Hepatic stellate cell (primary cell): ENCODE measurements around the gene NPC2.

Source experiments
- DNase-seq: peaks from one replicate; pipeline ENCODE4 v3.0.0; 2011; ENCODE audit warnings: low spot score

The NPC2 gene

DNA sequence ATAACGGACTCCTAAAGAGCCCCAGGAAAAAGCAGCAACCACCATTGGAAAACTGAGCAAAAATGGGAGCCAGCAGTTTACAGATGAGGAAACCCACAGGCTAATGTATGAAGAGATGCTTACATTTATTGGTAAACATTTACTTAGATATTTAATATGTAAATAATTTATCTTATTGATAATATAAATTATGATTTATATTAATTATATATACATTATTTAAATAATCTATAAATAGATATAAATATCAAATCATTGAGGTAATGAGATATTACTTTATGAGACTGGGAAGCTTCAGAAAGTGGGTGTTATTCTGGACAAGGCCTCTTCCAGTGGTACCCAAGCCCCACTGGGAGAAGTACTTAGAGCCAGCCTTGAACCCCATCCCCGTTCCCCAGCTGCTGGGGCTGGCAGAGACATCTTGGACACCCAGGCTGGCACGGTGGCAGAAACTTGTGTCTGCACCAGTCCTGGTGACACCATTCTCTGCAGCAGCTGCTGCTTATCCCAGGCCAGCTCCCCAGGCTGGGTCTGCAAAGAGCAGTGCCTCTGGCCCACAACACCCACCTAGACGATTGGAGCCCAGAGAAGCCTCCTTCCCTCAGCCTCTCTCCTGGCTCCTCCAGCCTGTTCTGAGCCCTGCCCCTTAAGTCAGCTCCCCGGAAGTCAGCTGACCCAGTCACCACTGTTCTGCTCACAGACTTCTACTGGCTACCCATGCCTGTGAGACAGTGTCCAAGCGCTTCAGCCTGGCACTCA, 26.4 kb upstream of the NPC2 start:
- DNase-seq: no peak

DNA sequence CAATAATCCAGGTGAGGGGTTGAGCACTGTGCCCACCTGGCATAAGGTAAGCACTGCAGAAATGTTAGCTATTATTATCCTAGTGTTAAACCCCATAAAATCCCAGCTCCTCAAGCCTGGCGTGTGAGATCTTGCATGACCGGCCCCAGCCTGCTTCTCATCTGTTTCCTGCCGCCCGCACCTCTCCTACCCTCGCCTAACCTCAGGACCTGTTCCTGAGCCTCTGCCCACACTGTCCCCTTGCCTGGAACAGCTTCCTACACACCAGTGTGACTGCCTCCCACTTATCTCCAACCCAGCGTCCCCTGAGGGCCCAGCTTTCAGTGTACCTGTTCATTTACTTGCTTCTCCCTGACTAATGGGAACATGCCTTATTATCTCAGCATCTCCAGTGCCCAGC, 25.1 kb upstream of the NPC2 start:
- no peak for DNase-seq

DNA sequence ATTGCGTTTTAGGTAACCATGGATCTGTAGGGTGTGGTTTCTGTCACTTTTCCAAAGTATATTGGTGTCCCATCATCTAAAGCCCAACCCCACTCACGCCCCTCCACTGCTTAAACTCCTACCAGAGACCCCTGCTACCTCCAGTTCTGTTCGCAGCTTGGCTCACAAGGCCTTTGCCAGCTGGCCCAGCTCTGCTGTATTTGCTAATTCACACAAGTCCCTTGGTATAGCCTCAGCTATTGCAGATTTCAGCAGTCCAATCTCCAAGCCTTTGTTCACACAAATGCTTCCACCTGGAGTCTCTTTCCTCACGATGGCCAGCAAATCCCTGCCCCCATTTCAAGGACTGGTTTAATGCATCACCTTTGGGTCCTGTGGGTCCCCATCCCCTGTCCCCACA, 24.6 kb upstream of the NPC2 start:
- no peak for DNase-seq

DNA sequence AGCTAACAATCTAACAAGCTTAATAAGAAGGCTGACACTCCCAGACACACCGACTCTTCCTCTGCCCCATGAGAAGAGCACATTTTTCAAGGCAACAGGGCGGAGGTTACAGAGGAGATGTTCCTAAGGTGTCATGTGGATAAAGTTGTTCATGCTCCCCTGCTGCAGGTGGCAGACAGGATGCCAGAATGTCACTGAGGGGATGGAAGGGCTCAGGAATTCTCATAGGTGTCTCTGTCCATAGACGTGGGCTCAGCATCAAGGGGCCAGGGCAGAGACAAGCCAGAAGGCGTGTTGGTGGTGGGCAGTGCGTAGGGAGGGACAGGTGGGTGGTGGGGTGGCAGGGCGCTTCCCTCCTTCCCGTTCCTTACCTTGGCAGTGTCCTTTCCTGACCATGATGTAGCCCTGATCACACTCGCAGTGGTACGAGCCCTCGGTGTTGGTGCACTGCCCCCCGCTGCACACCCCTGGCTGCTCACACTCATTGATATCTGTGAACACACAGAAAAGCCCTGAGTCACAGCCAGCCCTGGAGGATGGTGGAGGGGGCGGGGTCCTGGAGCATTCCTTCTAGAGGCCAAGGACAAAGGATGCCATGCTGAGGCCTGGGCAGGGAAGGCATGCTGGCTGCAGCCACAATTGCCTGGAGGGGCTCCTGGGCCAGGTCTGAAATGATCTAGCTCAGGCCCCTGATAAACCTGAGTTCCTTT, 23.5 kb upstream of the NPC2 start:
- peak; percentile 62 for DNase-seq

DNA sequence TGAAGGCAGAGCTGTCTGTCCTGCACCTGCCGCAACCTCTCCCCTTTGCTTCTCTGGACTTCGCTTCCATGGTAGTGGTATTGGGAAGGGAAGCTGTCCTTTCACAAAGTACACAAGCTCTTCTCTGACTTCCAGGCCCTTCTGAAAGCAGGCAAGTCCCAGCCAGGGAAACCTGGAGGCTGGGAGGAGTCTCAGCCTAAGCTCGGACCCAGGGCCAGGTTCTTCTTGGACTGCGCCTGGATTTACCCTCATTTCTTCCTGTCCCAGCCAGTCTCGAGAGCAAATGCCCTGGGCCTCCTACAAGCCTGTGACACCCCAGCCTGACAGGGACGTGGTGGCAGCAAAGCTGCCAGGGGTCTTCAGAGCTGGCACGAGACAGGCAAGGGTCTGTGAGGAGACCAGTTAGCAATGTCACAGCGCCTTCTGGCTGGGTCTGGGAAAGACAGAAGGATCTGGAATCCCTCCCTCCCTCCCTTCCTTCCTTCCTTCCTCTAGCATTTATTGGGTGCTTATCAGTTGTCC, 22.8 kb upstream of the NPC2 start:
- DNase-seq: no peak

DNA sequence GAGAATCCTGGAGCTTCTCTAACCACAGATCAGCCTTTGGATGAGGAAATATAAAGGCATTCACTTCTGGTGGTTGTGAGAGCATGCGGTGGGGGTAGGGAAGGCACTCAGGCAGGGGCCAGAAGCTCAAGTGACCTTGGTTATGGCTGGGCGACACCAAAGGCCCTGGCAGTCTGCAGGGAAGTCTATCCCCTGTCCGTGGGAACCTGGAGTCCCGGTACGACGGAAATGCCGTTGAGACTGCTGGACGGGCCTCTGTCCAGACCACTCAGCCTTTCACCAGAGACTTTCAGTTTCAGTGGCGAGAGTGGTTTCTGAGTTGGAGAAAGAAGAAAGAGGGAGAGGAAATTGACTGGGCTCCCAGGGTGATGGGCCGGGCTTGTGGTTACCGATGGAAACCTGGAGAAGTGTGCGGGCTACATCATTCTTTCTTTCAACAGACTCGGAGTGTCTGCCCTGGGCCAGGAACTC, 21.4 kb upstream of the NPC2 start:
- peak; percentile 53 for DNase-seq

DNA sequence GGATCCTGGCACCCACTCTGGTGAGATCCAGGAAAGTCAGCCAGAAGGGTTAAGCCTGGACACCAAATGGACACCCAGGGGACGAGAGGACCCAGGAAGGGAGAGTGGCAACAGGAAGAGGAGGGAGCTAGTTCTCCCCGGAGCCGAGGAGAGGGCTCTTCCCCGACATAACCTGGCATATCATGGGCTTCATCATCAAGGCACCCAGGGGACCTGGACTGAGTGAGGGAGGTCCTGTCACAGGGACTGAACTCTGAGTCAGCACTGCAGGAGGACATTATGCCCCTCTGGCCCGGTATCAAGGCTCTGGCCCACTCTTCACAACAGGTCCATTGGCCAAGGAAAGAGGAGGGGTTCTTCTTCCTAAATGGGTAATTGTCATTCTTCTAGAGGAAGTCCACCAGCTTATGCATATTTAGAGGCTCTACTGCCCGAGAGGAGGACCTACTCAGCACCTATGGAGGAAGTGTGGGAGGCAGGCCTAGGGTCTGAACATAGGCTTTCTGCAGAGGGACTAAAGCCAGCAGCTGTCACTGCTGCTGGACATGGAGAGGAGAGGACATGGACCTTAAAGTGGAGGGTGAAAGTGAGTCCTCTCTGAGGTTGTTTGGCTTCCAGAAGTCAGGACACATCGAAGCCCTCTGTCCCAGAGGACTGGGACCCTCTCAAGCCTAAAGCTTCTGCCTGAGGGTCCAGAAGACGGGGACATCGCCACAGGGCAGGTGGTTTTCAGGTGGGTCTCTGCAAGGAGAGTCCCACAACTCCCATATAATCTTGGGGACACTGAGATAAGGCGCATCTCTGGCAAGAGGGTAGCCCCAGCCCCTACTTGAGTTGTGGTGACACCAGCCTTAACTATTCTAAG, 19.1 kb upstream of the NPC2 start:
- DNase-seq: no peak

DNA sequence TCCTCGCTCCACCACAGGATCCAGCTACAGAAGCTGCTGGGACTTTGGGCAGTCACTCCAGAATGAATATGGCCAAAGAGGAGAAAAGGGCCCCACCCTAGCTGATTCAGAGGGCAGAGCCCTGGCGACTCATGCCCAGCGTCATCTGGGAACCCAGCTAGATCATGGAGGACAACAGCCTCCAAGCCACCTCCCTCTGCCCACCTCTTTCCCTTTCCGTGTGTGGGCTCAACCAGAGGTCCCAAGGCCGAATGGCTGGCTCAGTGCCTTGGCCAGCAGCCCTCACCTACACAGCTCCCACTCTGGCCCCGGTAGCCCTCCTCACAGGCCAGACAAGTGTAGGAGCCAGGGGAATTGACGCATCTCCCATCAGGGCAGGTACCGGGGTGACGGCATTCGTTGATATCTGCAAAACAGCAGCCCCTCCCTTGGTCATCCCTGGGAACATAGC, 17.9 kb upstream of the NPC2 start:
- DNase-seq: peak; percentile 79

DNA sequence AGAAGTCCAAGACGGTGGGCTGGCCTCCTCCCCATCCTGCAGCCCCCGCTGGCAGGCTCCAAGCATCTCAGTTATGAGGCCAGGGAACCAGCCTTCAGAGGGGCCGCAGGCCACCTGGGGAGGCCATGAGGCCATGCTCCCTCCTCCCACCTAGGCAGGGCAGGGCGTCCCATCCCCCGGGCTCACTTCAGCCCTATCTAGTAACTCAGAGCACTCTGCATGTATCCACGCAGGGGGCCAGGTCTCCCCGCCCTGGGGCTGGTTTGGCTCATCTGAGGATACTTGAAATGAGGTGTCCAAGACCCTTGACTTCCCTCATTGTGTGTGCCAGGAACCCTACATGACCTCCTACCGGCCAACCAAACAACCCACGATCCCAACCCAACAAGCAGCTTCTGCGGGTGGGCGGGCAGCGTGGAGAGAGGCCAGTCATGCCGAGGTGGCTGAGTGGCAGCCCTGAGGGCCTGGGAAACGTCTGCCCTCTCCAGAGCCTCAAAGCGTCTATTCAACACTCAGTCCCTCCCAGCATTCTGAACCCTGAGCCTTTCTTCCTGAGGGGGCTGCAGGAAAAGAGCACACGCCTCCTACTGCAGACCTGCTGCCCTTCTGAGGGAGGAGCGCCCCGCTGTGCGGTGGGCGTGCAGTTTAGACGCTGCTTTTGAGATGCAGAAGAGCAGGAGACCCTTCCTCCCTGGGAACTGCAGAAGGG, 17.3 kb upstream of the NPC2 start:
- DNase-seq: no peak

DNA sequence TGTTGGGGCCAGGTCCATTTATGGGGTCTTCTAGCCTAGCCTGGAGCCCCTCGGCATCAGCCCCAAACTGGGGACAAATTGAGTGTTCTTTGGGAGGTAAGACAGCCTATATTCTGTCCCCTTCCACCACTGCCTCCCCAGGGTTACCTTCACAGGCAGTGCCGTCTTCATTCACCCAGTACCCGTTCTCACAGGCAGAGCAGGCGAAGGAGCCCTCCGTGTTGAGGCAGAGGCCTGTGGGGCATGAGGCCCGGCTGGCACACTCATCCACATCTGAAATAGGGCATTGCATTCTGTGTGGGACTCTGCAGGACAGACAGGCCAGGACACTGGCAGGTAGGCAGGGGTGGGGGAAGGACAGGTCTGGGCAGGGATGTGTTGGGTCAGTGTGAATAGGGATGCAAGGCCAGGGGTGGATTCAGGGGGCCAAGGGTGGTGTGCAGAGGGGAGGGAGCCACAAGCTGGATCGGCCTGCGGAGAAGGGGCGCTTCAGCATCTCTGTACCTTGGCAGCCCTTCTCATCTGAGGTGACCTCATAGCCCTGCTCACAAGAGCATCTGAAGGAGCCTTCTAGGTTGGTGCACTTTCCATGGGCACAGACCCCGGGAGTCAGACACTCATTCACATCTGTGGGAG, 16.6 kb upstream of the NPC2 start:
- no peak for DNase-seq

DNA sequence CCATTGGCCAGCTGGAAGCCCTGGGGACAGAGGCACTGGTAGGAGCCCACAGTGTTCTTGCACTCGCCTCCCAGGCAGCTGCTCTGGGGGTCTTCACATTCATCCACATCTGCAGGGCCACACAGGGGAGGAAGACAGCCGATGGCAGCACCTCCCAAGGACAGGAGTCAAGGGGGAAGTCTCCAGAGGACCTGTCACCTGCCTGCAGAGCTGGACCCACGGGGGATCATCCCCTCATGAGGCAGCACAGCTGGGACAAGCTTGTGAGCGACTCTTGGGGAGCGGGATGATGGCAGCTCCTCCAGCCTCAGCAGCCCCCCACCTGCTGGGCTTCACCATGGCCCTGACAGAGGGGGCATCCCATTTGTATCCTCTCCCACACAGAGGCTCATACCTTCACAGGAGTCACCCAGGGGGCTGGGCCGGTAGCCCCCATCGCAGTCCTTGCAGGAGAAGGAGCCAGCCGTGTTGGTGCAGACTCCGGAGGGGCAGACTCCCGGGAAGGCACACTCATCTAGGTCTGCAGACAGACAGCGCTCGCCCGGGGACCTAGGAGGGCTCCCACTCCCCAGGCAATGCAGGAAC, 15.8 kb upstream of the NPC2 start:
- no peak for DNase-seq

DNA sequence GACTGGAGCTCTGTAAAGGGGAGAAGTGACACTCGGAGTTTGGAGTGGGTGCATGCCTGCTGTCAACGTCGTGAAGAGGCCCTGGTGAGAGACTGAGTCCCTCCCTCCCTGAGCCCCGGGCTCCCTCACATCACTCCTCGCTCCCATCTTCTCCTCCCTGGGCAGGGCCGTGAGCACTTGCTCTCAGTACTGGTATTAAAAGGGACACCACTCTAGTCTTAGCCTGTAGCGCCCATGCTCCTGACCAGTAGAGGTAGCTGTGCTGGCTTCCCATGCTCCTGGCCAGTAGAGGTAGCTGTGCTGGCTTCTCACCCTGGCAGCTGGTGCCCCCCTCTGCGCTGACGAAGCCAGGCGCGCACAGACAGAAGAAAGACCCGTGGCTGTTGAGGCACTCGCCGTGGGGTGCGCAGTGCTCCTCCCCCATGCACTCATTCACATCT, 15.2 kb upstream of the NPC2 start:
- no peak for DNase-seq

DNA sequence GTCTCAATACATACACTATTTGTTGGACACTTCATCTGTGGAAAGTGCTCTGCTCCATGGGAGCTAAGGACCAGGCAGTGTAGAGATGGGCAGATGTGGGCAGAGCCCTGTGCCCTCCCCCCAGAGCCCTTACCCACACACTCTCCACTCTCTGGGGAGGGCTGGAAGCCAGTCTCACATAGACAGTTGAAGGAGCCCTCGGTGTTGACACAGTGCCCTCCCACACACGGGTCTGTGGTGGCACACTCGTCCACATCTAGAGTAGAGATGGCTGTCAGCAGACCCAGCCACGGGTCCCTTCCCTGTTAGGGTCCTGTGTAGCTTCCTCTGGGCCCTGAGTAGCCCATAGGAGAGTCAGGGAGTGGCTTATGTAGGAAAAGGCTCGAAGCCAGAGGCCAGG, 14.7 kb upstream of the NPC2 start:
- DNase-seq: no peak

DNA sequence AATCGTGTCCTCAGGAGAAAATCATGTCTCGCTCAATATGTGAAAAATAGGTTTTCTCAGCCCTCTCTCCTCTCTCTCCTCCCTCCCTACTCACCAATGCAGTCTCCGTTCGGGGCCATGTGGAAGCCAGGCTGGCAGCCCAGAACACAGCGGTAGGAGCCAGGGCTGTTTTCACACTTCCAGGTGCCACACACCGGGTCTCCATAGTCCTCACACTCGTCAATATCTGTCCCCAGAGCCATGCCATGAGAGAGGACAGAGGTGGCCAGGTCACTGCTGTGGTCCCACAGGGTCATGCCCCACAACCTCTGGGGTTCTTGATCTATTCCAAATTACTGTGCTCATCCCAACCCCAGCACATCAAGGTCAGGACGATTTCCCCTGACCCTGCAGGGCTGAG, 14.0 kb upstream of the NPC2 start:
- no peak for DNase-seq

DNA sequence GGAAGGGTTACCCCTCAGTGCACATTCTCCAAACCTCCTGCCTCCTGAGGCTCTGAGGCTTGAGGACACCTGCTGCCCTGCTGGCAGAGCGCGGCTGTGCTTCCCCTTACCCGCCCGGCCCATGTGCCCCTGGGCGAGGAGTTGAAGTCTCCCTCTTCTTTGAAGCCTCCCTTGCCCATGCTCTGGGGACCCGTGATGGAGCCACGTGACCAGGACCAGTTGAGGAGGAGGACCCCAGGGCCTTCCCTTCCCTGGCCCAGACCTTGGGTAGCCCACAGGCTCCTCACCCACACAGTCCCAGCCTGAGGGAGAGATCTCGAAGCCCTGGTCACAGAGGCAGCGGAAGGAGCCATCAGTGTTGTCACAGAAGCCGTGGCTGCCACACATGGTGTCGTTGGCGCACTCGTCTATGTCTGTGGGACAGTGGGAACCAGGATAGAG, 13.3 kb upstream of the NPC2 start:
- no peak for DNase-seq

DNA sequence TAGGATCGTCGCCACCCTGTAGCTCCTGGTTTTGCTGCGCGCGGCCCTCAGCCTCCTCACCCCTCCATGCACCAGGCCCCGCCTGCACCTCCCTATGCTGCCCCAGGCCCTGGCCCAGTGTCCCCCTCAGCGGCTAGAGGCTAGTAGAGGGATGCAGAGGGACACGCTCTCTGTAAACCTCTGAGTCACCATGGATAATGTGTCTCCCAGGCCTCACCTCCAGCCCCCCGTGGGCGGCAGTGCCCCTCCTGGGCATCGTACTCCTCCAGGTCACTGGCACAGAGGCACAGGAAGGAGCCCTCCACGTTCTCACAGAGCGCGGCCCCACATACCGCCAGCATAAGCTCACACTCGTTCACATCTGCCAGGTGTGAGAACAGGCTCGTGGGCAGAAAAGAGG, 12.7 kb upstream of the NPC2 start:
- DNase-seq: no peak

DNA sequence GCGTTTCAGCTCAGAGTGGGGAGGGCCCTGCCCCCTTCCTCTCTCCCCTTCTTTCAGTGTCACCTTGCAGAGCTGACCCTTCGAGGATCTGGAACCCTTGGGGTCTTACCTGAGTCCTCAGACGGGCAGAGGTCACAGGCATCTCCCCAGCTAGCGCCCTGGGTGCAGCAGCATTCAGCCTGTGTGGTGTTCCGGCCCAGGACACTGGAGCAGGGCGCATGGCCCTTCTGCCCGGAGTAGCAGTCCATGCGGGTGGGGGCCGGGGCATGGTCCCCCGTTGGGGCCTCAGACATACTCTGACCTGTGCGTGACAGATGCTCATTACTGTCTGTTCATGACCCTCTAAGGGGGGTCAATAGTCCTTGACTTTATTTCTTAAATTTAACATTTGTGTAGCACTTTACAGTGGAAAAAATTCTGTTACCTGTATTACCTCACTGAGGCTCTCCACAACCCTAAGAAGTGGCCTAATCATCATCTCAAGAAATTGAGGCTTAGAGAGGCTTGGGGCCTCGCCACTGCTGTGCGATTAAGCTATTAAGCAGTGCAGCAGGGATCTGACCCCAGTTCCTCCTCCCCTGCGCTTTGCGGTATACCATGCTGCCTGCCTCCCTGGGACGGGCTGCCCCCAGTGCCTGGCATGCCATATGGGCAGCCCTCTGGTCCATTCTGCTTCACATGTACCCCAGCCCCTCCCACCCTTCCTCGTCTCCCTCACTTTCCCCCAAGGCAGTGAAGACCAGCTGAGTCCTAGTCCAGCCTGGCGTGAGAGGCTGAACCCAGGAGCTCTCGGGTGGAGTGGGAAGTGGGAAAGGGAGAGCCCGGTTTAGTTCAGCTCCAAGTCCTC, 12.0 kb upstream of the NPC2 start:
- DNase-seq: no peak

DNA sequence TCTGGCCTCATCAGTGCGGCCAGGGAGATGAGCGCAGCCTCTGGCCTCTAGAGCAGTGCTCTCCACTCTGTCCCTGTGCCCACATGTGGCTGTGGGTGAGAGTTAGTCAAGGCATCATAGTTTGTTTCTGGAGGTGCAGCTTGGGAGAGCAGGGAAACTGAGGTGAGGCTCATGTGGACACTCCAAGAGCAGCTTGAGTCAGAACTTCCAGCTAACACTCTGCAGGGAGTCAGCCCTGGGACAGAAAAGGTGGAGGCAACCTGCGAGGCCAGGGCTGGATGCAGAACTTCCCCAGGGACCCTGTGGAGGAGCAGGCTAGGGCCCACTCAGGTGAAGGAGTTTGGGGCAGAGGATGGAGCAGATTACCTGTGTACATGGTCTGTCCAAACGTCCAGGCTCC, 11.3 kb upstream of the NPC2 start:
- no peak for DNase-seq

DNA sequence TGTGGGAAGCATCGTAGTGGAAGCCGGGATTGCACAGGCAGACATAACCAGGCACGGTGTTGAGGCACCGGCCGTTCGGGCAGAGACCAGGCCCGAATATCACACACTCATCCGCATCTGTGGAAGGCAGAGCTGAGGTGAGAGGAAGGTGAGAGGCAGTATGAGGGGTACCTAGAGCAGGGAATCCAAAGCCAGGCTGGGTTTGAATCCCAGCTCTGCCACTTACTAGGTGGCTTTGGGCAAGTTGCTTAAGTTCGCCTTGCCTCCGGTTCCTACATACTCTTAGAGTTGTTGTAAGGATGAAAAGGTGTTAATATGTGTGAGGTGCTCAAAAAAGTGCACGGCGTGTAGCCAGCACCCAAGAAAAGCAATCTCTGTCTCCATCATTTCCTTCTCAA, 10.8 kb upstream of the NPC2 start:
- DNase-seq: no peak
